GM21619 (cell line): ENCODE results near the gene NLGN1.

ENCODE experiments used
- ATAC-seq: cut with Tn5 transposase; IDR thresholded peaks from one replicate; pipeline ENCODE4 v1.9.1; 2021; ENCODE audit not compliant: unreplicated experiment

NLGN1 gene

DNA sequence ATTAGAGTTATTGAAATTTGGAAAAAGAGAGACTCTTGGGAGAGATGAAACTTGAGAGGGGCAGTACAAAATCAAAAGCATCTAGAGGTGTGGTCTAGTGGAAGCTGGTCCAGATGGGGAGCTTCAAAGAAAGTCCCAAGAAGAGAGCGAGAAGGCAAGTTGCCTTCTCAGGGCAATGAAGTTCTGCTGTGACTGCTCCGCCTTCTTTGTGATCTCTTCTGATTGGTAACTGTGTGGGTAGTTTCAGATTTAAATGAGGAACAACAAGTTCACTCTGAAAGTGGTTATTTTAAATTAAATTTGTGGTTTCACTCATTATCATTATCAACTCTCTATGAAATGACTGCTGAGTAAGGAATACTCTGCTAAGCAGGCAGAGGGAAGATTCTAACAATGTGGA is 233.3 kb downstream of the NLGN1 start:
- ATAC-seq: no peak

- no peak for ATAC-seq
Measured at GRCh38 chr3:173632945-173633344, 235.4 kb downstream of the NLGN1 start.

- no peak for ATAC-seq
Measured at GRCh38 chr3:173635826-173636225, 238.3 kb downstream of the NLGN1 start.

GRCh38 chr3:173639098-173639497 is 241.6 kb downstream of the NLGN1 start:
- no peak for ATAC-seq

- no peak for ATAC-seq
Measured at GRCh38 chr3:173641696-173642095, 244.2 kb downstream of the NLGN1 start.

DNA sequence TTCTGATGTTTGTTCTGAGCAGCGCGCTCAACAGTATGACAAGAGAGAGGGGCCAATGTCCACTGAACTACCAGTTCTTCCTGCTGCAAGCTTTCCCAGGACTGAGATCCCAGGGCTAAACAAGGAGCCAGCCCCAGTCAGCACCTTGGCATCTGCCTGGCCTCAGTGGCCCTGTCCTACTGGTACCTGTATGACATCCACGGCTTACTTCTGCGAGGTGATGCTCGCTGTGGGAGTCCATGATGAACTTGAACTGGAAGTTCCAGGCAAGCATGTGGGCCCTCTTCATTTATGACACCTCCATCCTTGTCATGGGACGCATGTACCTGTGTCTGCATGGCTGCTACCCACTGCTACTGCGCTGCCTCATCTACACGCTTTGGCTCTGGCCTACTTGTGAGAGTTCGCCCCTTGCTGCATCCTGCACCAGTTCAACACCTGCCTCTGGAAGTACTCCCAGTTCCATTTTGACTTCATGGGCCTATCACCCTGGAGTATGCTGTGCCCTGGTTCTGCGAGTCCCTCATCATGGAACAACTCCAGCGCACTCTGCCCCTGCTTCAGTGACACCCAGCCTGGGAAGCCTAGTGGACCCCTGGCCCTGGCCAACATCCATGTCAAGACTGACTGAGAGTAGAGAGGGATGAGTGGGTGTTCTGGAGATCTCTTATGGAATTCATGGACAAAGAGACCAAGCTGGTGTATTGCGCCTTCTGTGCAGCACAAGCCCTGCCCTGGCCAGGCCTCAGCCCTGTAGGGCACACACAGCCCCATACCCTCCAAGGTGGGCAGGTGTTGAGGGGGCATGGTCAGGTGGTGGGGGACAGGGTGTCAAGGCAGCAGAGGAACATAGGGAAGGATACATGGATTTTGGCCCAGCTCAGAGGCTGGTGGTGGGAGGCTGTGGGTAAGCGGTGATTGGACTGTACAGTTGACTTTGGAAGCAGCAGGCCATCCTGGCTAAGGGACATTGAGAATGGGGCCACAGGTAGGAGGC is 246.8 kb downstream of the NLGN1 start:
- ATAC-seq: no peak

DNA sequence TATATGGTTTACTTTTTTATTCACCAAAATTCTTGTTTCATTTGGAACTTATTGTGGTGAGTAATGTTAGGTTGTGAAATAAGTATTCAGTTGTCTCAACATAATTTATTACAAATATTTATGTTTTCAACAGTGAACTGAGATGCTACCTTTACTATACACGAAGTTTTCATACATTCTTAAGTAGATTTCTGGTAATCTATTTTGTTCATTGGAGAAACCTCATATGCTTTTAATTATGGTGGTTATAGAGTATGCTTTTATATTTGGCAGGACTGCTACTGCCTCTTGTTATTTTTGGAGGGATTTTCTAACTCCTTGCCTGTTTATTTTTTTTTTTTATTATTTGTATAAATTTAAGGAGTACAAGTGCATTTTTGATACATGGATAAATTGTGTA is 253.1 kb downstream of the NLGN1 start:
- no peak for ATAC-seq

- ATAC-seq: no peak
Measured at GRCh38 chr3:173652093-173652492, 254.5 kb downstream of the NLGN1 start.

DNA sequence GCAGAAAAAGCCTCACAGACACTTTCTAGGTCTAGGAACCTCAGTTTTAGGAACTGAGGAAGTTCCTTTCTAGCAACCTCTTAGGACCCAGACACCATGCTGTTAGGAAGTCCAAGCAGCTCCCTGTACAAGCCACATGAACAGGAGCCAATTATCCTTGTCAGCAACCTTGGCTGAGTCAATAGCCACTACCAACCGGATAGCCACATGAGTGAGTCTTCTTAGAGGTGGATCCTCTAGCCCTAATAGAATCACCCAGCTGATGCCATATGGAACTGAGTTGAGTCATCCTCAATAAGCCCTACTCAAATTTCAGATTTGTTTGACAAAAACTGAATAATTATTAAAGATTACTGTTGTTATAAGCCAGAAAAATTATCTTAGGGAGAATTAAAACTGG is 256.2 kb downstream of the NLGN1 start:
- ATAC-seq: no peak

DNA sequence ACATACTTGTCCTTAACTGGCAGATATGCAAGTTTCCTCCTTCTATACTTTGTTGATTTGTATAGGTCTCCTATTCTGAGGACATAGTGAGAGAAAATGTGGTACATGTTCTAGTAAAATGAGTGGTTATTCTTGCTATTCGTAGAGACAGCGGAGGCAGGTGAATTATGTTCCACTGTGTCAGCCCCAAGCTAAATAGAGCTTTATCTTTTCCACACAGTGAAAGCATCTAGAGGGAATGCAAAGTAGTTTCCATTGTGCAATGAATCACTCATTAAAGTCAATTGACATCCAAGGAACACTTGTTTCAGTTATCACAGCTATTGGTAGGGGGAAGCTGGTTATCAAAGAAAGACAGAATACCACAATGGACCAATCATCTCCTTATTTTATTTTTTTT is 262.4 kb downstream of the NLGN1 start:
- no peak for ATAC-seq

- no peak for ATAC-seq
Measured at GRCh38 chr3:173660645-173661299, 263.2 kb downstream of the NLGN1 start.

DNA sequence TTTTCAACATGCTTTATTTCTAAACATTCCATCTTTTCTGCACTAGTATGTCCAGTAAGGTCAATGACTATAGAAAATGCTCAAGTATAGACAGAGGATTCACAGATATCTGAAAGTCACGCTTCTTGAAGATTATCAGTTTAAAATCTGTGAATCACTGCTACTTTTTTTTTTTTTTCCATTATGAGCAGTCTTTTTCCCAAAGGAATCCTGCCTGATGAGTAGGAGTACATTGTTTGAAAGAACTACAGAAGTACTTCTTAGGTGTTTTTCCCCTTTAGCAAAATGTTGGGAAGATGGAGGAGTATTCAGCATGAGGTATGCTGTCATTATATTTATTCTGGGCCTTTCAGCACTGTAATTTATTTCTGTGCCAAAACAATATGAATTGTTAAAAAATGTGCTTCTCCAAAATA is 266.2 kb downstream of the NLGN1 start:
- no peak for ATAC-seq

GRCh38 chr3:173676094-173676493 is 278.6 kb downstream of the NLGN1 start:
- ATAC-seq: no peak

DNA sequence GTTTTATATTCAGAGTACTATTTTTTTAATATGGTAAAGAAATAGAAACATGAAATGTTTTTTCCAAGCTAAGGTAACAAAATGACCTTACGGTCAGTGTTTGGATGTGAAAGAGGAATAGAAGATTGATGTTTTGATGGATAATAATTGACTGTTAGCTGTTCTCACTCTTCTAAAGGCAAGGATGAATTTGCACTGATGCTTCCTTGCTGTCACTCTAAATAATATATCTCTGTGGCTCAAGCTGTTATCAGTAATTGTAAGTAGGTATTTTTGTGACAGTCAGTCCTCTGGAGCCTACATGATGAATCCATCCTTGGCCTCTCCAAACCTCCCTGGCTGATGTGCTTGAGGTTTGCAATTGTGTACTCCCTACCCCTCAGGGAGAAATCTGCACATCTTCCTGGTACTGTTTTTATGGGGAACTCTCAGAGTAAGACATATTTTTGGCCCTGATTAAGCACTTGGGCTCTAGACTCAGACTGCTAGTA is 283.7 kb downstream of the NLGN1 start:
- no peak for ATAC-seq

DNA sequence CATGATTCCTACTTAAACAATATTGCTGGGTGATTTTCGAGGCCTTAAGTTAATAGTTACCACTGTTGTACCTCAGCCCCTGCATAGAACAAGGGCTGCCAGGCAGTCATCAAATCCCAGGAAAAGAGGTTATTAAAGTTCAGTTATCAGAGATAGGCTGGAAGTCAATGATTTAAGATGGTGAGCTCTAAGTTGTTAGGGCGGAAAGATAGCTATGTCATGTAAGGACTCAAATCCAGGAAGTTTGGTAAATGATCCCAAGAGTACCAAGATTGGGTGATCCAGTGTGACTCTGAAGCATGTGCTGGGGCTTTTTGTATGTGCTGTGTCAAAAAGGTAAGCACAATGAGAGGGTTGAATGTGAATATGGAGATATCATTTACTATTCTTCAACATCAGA is 287.9 kb downstream of the NLGN1 start:
- no peak for ATAC-seq

DNA sequence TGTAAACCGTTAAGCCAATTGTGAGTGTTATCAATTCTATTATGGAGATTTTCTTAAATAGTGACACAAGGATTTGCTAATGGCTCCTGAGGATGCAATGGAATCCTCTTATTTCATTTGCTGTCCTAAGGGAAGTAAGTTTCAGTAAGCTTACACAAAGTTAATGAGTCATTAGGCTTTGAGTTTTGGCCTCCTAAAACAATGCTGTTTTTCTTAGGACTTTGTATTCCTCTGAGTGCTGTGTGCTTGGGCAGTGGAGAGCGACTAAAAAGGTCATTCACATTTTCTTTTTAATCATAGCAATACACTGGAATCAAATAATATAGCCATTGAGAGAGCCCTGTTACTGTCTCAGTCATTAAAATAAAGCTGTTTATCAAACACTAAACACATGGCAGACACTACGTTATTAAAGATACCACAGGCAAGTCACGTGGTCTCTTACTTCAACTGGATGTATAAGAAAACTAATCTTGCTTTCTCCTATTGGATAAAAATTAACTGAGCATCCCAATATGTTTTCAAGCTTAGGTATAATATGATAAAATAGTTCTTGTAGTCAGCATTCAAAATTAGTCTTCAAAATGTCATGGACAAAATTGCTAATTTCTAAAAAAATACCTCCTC is 290.8 kb downstream of the NLGN1 start:
- ATAC-seq: no peak

DNA sequence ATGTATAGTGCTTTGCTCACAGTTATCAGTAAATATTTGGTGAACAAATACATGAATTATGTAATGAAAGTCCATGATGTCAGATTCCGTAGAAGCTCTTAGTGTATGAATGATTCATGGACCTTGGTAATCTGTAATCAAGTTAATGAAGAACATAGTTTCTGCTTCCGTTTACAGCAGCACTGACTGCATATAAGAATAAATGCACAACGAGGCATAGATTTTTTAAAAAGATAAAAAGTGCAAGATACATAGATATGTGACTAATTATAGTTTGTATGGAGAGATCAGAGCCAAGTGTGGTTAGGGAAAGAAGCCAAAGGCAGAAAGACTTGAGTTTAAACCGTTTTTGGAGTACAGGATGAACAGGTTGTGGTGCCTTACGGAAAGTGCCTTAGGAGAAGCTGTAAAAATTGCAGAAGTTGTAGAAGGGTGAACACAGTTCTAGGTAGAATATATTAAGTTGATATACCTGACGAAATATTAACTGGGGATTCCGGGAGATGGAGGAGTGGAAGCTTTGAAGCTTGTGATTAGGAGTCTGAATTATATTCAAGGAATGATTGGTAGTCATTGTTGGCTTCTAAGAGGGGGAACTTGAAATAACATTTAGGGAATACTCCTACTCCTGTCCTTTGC is 293.1 kb downstream of the NLGN1 start:
- no peak for ATAC-seq

DNA sequence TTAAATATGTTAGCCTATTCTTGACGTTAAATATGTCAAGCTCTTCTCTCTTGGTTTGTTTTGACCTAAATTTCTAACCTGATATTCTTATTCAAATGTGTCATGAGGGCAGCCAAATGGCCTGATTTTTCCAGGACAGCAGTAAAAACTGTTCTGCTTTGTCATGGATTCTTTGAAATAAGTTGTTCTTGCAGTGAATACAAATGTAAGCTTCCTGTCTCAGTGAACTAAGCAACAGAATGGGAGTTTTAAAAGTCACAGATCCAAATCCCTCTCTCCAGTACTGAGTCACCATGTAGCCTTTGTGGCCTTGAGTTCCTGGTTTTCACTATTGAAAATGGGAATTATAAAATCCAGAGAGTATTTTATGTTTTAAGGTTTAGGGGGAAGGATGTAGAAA is 301.8 kb downstream of the NLGN1 start:
- no peak for ATAC-seq

DNA sequence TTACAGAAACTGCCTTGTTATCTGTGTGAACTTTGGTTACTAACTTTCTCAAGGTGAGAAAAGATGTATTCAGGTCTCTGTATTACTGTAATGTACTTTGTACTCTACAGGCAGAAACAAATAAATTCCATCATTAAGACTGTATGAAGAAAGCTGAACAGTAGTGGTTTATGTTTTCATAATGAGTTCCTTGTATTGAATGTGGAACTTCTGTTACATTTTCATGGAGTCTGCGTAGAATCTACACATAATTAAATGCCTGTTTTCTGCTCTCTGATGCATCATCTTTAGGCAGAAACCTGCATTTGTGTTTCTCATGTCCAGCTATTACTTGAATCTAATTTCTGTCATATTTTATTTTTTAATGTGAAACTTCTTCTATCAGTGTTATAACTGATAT is 302.8 kb downstream of the NLGN1 start:
- no peak for ATAC-seq

DNA sequence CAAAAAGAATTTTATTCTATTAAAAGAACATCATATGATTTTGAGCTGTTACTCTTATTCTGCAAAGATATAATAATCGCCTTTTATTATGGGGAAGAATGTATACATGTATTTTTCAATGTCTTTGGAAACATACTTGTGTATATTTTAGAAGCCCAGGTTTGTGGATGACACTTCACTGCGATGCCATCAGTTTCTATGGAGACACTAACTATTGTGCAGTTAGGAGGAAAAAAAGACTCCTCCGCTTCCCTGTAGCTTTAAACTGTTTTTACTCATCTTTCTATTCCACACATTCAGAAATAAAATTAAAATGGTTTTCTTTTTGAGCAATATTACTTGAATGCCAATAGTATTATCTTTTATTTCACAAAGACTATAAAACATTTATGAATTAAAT is 305.0 kb downstream of the NLGN1 start:
- no peak for ATAC-seq

- ATAC-seq: no peak
Measured at GRCh38 chr3:173703771-173704170, 306.2 kb downstream of the NLGN1 start.
